HG02884 (cell line): ENCODE measurements around the gene TAS2R7.
"Not testable (repeated sequence)": the region's sequence is repeated elsewhere in the genome, so short reads cannot be mapped to it uniquely, and the experiment has no call there.

Experiments used
- ATAC-seq: cut with Tn5 transposase; IDR thresholded peaks from one replicate; pipeline ENCODE4 v1.9.1; 2021; ENCODE audit warnings: mild to moderate bottlenecking, moderate library complexity; ENCODE audit not compliant: unreplicated experiment

The TAS2R7 gene

GRCh38 chr12:10802587-10802986 is at the start of gene TAS2R7:
Gene TAS2R7 (minus strand): TSS chr12:10802627. CDS start chr12:10802570, 57 bp downstream.
- no peak for ATAC-seq

GRCh38 chr12:10851243-10851858 is 48.9 kb upstream of the TAS2R7 start:
- ATAC-seq: no peak

GRCh38 chr12:10849425-10849878 is 47.0 kb upstream of the TAS2R7 start, which contains the start of gene PRR4:
Gene PRR4 (minus strand): TSS chr12:10849475. CDS start chr12:10849437, 38 bp downstream.
- ATAC-seq: no peak

- ATAC-seq: no peak
Observed at GRCh38 chr12:10847744-10848143, 45.3 kb upstream of the TAS2R7 start.

- no peak for ATAC-seq
Observed at GRCh38 chr12:10842862-10843261, 40.4 kb upstream of the TAS2R7 start.

- ATAC-seq: no peak
Observed at GRCh38 chr12:10838461-10838860, 36.0 kb upstream of the TAS2R7 start.

- no peak for ATAC-seq
Observed at GRCh38 chr12:10829994-10830393, 27.6 kb upstream of the TAS2R7 start.

- ATAC-seq: no peak
Observed at GRCh38 chr12:10826258-10826657, 23.8 kb upstream of the TAS2R7 start, which contains the start of gene TAS2R10. Gene TAS2R10 (minus strand): TSS chr12:10826358. CDS start chr12:10826269, 89 bp downstream.

- ATAC-seq: no peak
Observed at GRCh38 chr12:10824957-10825356, 22.5 kb upstream of the TAS2R7 start.

- ATAC-seq: no peak
Observed at GRCh38 chr12:10811883-10812536, 9.6 kb upstream of the TAS2R7 start.

GRCh38 chr12:10810068-10810467 is 7.6 kb upstream of the TAS2R7 start, which contains the start of gene TAS2R9:
Gene TAS2R9 (minus strand): TSS chr12:10810168. CDS start chr12:10810075, 93 bp downstream.
- no peak for ATAC-seq

GRCh38 chr12:10807186-10807585 is 4.8 kb upstream of the TAS2R7 start, which contains the start of gene TAS2R8:
Gene TAS2R8 (minus strand): TSS chr12:10807286. CDS start chr12:10806980, 306 bp downstream.
- ATAC-seq: no peak

GRCh38 chr12:10801741-10802140 is 686 bp downstream of the TAS2R7 start:
- no peak for ATAC-seq

GRCh38 chr12:10794222-10794621 is 8.2 kb downstream of the TAS2R7 start:
- ATAC-seq: no peak

GRCh38 chr12:10791769-10792168 is 10.7 kb downstream of the TAS2R7 start:
- not testable (repeated sequence) for ATAC-seq

GRCh38 chr12:10783252-10783651 is 19.2 kb downstream of the TAS2R7 start:
- ATAC-seq: no peak

GRCh38 chr12:10779103-10779502 is 23.3 kb downstream of the TAS2R7 start:
- ATAC-seq: no peak

GRCh38 chr12:10771132-10771733 is 31.2 kb downstream of the TAS2R7 start:
- ATAC-seq: no peak

- no peak for ATAC-seq
Observed at GRCh38 chr12:10759657-10760056, 42.8 kb downstream of the TAS2R7 start.

GRCh38 chr12:10756194-10756593 is 46.2 kb downstream of the TAS2R7 start:
- no peak for ATAC-seq

GRCh38 chr12:10753059-10753458 is 49.4 kb downstream of the TAS2R7 start:
- ATAC-seq: no peak
